A673 (cell line): Measurements from ENCODE around the gene IL6.

Source experiments
- CTCF ChIP-seq: fragments of 300-800, 200-600 bp; sonication (generic); conservative IDR thresholded peaks from 2 replicates; pipeline ENCODE4 v1.5.1; 2017; ENCODE audit warnings: low read depth, mild to moderate bottlenecking, antibody characterized with exemption, low read length, moderate library complexity, mixed read lengths
- EZH2 ChIP-seq: fragments of 200-600 bp; sonication (generic); IDR thresholded peaks from 2 replicates; pipeline ENCODE4 v1.6.1; 2017; ENCODE audit warnings: borderline replicate concordance, low read depth, mild to moderate bottlenecking, mixed read lengths, antibody characterized with exemption, low read length; ENCODE audit not compliant: poor library complexity, severe bottlenecking

- TF ChIP-seq CTCF = no peak
- TF ChIP-seq EZH2 = no peak
Measured at GRCh38 chr7:22709857-22710256, 17.1 kb upstream of the IL6 start.
